ENCODE results near the gene SDHAF2. TPM values are rescaled to one million over a fixed set of nuclear protein-coding genes. Genes with fewer than 3 reads are reported as not detected.
A peak's percentile ranks its signal among the peaks of the same experiment; 100 is the strongest.

Gene SDHAF2
- total and polyA plus RNA-seq, 2 of the 4 experiments (the other 2 are of a cell fraction), result 50.4 to 91.1 TPM

DNA sequence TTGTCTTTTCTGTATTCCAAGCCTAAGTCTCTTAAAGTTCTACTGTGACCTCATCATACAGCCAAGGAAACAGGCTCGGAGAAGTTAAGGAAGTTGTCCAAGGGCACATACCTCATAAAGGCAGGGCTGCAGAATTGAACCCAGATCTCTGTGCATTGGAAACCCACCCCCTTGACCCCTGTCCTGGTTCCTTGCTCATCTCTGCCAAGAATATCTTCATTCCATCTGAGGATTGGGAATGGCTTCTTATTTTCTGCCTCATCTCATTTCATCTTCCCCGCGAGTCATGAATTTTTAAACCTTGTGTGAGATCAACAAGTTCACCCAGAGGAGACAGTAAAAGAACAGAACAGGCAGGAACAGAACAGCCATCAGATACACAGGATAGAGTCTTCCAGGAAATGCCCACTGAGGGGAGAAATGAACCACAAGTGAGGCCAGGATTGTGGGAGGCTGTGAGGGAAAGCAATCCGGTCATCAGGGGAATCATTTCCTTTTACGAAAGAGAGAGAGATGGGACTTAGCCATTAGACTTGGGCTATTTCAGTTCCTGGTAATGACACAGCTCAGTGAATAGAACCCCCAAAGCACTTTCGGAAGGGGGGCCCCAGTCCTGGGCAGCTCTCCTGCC lies 44.2 kb downstream of the SDHAF2 start:
- DNase-seq (no peak), ATAC-seq (ENCODE audit: low read depth) (peak; percentile 22; the same call in 1 of the 2 replicates)
- Histone ChIP-seq H3K27ac (ENCODE audit: insufficient read depth, low read length) (no peak overlapping the region), H2AK5ac (ENCODE audit: low read depth, low read length) (no peak overlapping the region), H3K9me3 (ENCODE audit: control insufficient read depth, insufficient read depth, low read length) (peaks cover 2% of the 10 kb centered on the region; the same call in 1 of the 2 replicates), H2BK15ac (ENCODE audit: low read depth, low read length) (no peak overlapping the region), H4K5ac (ENCODE audit: low read depth, low read length) (no peak overlapping the region), H4K20me1 (ENCODE audit: insufficient read depth, low read length) (no peaks in the 10 kb centered on the region; the same call in 1 of the 2 replicates), H3K27me3 (ENCODE audit: control insufficient read depth, insufficient read depth, low read length) (peaks cover 4% of the 10 kb centered on the region; the same call in 1 of the 2 replicates), H3K18ac (ENCODE audit: low read depth, low read length) (no peak overlapping the region), H3K4me3 (ENCODE audit: insufficient read depth, low read depth, low read length) (no peak overlapping the region), H3K23ac (ENCODE audit: low read depth, low read length) (no peak overlapping the region), H3K79me1 (ENCODE audit: low read depth in 1 of 2, low read length in 2 of 2) (no peaks in the 10 kb centered on the region), H2BK120ac (ENCODE audit: low read depth, low read length) (no peak overlapping the region), H3K4me2 (ENCODE audit: low read depth, low read length) (no peak overlapping the region), H3K14ac (replicated peaks; ENCODE audit: low read depth, low read length) (no peak overlapping the region), H3K4ac (ENCODE audit: low read depth, low read length) (no peak overlapping the region), H3K56ac (ENCODE audit: extremely low read depth, insufficient read depth, low read length) (no peak overlapping the region), H2BK5ac (ENCODE audit: low read depth, low read length, poor library complexity, severe bottlenecking) (no peak overlapping the region), H4K8ac (ENCODE audit: low read depth in 2 of 2, low read length in 2 of 2) (no peak overlapping the region), H3K36me3 (ENCODE audit: control insufficient read depth, insufficient read depth, low read length) (peaks cover 11% of the 10 kb centered on the region), H2AK9ac (replicated peaks; ENCODE audit: low read depth, low read length, poor library complexity) (no peak overlapping the region), H4K91ac (ENCODE audit: insufficient read depth, low read depth, low read length) (no peak overlapping the region), H2BK20ac (ENCODE audit: low read depth, low read length) (no peak overlapping the region), H3K4me1 (ENCODE audit: control insufficient read depth, insufficient read depth, low read length) (no peaks in the 10 kb centered on the region), H3K9ac (ENCODE audit: low read depth, low read length) (no peak overlapping the region), H3K9me1 (ENCODE audit: insufficient read depth, low read length) (0 out of 2 replicates have a peak, but pooled peaks cover 6% of the 10 kb centered on the region), H2AFZ (replicated peaks; ENCODE audit: low read length, poor library complexity) (no peak overlapping the region)
- in situ Hi-C loops (cut with MboI; ENCODE audit: low sequenced_read_pairs) (no loop called here), intact Hi-C loops (cut with micrococcal nuclease) (no loop called here), dilution Hi-C loops (cut with HindIII; ENCODE audit: low sequenced_read_pairs, unreplicated experiment) (no loop called here)
- WGBS, 2 experiments (ENCODE audit: extremely low coverage in 2 of 2, insufficient read length in 1 of 2), result 75% methylated on average over 2 of the region's 6 CpGs; no CpG with 5 or more reads in 1 of the 2 experiments
- CTCF ChIA-PET, result interaction anchor here (0.7 kb wide), 1 partner anchor 28 kb away, joined by 3 read pairs; no protein-coding TSS in a partner anchor
- POLR2A ChIA-PET (ENCODE audit: unreplicated experiment), result no interaction called here
- TF ChIP-seq RAD21 (IDR thresholded peaks at IDR 0.05; ENCODE audit: low read length), result no peak
- TF ChIP-seq, protein P1, sequence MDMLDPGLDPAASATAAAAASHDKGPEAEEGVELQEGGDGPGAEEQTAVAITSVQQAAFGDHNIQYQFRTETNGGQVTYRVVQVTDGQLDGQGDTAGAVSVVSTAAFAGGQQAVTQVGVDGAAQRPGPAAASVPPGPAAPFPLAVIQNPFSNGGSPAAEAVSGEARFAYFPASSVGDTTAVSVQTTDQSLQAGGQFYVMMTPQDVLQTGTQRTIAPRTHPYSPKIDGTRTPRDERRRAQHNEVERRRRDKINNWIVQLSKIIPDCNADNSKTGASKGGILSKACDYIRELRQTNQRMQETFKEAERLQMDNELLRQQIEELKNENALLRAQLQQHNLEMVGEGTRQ (IDR thresholded peaks at IDR 0.05; ENCODE audit: low read depth, low read length), result no peak
- TF ChIP-seq, protein P2, sequence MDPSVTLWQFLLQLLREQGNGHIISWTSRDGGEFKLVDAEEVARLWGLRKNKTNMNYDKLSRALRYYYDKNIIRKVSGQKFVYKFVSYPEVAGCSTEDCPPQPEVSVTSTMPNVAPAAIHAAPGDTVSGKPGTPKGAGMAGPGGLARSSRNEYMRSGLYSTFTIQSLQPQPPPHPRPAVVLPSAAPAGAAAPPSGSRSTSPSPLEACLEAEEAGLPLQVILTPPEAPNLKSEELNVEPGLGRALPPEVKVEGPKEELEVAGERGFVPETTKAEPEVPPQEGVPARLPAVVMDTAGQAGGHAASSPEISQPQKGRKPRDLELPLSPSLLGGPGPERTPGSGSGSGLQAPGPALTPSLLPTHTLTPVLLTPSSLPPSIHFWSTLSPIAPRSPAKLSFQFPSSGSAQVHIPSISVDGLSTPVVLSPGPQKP (IDR thresholded peaks at IDR 0.05; ENCODE audit: borderline replicate concordance, low read depth, low read length), result no peak
- TF ChIP-seq MAZ (IDR thresholded peaks at IDR 0.05; ENCODE audit: borderline replicate concordance, low read depth, low read length), result no peak
- no peak for TF ChIP-seq BHLHE40 (IDR thresholded peaks at IDR 0.05; ENCODE audit: low read depth, low read length)
- no peak for TF ChIP-seq RFX5 (IDR thresholded peaks at IDR 0.05; ENCODE audit: low read depth, low read length)
- TF ChIP-seq NFE2L2 (IDR thresholded peaks at IDR 0.05; ENCODE audit: low read depth, low read length), result no peak
- no peak for TF ChIP-seq MAFK (IDR thresholded peaks at IDR 0.05; ENCODE audit: low read depth, low read length)
- no peak for TF ChIP-seq FOS (IDR thresholded peaks at IDR 0.05; ENCODE audit: low read depth, low read length)
- no peak for TF ChIP-seq MXI1 (IDR thresholded peaks at IDR 0.05; ENCODE audit: borderline replicate concordance, low read depth, low read length)
- TF ChIP-seq SMC3 (IDR thresholded peaks at IDR 0.05; ENCODE audit: low read depth, low read length), result no peak
- TF ChIP-seq CHD1 (IDR thresholded peaks at IDR 0.05; ENCODE audit: low read depth, low read length), result no peak
- no peak for TF ChIP-seq POLR2A (IDR thresholded peaks at IDR 0.05; ENCODE audit: low read depth, low read length)
- no peak for TF ChIP-seq RCOR1 (IDR thresholded peaks at IDR 0.05; ENCODE audit: insufficient replicate concordance, low read length)
- TF ChIP-seq, protein P3, sequence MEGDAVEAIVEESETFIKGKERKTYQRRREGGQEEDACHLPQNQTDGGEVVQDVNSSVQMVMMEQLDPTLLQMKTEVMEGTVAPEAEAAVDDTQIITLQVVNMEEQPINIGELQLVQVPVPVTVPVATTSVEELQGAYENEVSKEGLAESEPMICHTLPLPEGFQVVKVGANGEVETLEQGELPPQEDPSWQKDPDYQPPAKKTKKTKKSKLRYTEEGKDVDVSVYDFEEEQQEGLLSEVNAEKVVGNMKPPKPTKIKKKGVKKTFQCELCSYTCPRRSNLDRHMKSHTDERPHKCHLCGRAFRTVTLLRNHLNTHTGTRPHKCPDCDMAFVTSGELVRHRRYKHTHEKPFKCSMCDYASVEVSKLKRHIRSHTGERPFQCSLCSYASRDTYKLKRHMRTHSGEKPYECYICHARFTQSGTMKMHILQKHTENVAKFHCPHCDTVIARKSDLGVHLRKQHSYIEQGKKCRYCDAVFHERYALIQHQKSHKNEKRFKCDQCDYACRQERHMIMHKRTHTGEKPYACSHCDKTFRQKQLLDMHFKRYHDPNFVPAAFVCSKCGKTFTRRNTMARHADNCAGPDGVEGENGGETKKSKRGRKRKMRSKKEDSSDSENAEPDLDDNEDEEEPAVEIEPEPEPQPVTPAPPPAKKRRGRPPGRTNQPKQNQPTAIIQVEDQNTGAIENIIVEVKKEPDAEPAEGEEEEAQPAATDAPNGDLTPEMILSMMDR (conservative IDR thresholded peaks at IDR 0.05; ENCODE audit: low read depth, low read length), result no peak
- TF ChIP-seq CEBPB (IDR thresholded peaks at IDR 0.05; ENCODE audit: low read depth, low read length), result no peak
- BruUV-seq (replicated peaks), result no TSS peak
